GM18907 (cell line): ENCODE data around the gene IL19.
A peak's percentile ranks its signal among the peaks of the same experiment; 100 is the strongest.

Experiments
- ATAC-seq: cut with Tn5 transposase; IDR thresholded peaks from one replicate; pipeline ENCODE4 v1.9.1; 2021; ENCODE audit warnings: mild to moderate bottlenecking, moderate library complexity; ENCODE audit not compliant: unreplicated experiment

IL19 gene

GRCh38 chr1:206770531-206771337, at the start of gene IL19:
TSS of gene IL19 (plus strand) at chr1:206770773. CDS start at chr1:206836663, 65,890 bp downstream.
- ATAC-seq: no peak

- ATAC-seq: no peak
Measured at GRCh38 chr1:206721454-206721853, 49.1 kb upstream of the IL19 start.

- ATAC-seq: no peak
Measured at GRCh38 chr1:206722751-206723461, 47.7 kb upstream of the IL19 start.

GRCh38 chr1:206723462-206723804, 47.1 kb upstream of the IL19 start:
- ATAC-seq: no peak

GRCh38 chr1:206723805-206724472, 46.6 kb upstream of the IL19 start:
- no peak for ATAC-seq

- no peak for ATAC-seq
Measured at GRCh38 chr1:206725109-206725963, 45.2 kb upstream of the IL19 start.

GRCh38 chr1:206727981-206728696, 42.4 kb upstream of the IL19 start:
- no peak for ATAC-seq

- no peak for ATAC-seq
Measured at GRCh38 chr1:206728697-206728987, 41.9 kb upstream of the IL19 start.

- ATAC-seq: no peak
Measured at GRCh38 chr1:206729050-206729449, 41.5 kb upstream of the IL19 start.

- no peak for ATAC-seq
Measured at GRCh38 chr1:206729507-206729906, 41.1 kb upstream of the IL19 start.

- ATAC-seq: no peak
Measured at GRCh38 chr1:206732508-206732907, 38.1 kb upstream of the IL19 start.

- ATAC-seq: no peak
Measured at GRCh38 chr1:206732992-206733391, 37.6 kb upstream of the IL19 start.

- peak; percentile 27 for ATAC-seq
Measured at GRCh38 chr1:206734499-206735142, 36.0 kb upstream of the IL19 start.

- ATAC-seq: no peak
Measured at GRCh38 chr1:206735553-206736031, 35.0 kb upstream of the IL19 start.

- no peak for ATAC-seq
Measured at GRCh38 chr1:206736878-206737728, 33.5 kb upstream of the IL19 start.

- no peak for ATAC-seq
Measured at GRCh38 chr1:206737729-206738201, 32.8 kb upstream of the IL19 start.

- ATAC-seq: no peak
Measured at GRCh38 chr1:206738370-206739366, 31.9 kb upstream of the IL19 start.
